Measurements from ENCODE around the gene RNF180. TPM values are rescaled to one million over a fixed set of nuclear protein-coding genes. Genes with fewer than 3 reads are reported as not detected.

The RNF180 gene
- total and polyA plus RNA-seq, 4 donors: 1.4 to 24.4 (median 6.3) TPM

DNA sequence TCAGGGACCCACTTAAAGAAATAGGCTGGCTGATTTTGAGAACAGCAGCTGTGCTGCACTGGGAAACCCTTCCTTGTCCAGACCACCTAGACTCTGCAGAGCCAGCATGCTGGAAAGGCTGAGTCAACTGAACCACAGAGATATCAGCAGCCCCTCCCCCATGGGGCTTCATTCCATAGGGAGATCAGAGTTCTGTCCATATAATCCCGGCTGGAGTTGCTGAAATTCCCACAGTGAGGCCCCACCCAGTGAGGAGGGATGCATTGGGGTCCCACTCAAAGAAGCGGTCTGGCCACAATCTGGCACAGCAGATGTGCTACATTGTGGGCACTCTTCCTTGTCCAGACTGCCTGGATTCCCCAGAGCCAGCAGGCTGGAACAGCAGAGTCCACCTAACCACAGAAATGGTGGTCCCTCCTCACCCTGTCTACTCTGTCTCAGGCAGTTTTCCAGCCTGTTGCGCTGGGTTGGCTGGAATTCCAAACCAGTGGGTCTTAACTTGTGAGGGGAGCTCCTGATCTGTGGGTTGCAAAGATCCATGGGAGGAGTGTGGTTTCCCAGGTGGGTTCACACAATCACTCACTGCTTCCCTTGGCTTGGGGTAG, 127.1 kb downstream of the RNF180 start:
- DNase-seq: no peak
- Histone ChIP-seq H3K27ac (ENCODE audit: low read depth in 1 of 2, low read length in 1 of 2) (no peak overlapping the region), H3K9me3 (ENCODE audit: control insufficient read depth in 4 of 4, insufficient read depth in 3 of 4, low read length in 3 of 4) (no peaks in the 10 kb centered on the region), H3K4me3 (no peak overlapping the region), H3K27me3 (ENCODE audit: control insufficient read depth in 3 of 3, insufficient read depth in 3 of 3, low read length in 2 of 3) (no peaks in the 10 kb centered on the region), H3K36me3 (ENCODE audit: control insufficient read depth in 4 of 4, insufficient read depth in 4 of 4, low read length in 4 of 4) (no peaks in the 10 kb centered on the region), H3K9ac (ENCODE audit: insufficient read depth in 1 of 2, low read length in 2 of 2) (no peak overlapping the region), H3K4me1 (ENCODE audit: control insufficient read depth in 5 of 5, insufficient read depth in 5 of 5, low read length in 5 of 5) (no peaks in the 10 kb centered on the region)
- ATAC-seq (ENCODE audit: insufficient read depth, low FRiP score): no peak
- TF ChIP-seq CTCF (IDR thresholded peaks at IDR 0.05; ENCODE audit: control extremely low read depth, extremely low read depth): no peak
- 86 to 90% methylated on average over 3 of the region's 3 CpGs for WGBS, 2 donors

DNA sequence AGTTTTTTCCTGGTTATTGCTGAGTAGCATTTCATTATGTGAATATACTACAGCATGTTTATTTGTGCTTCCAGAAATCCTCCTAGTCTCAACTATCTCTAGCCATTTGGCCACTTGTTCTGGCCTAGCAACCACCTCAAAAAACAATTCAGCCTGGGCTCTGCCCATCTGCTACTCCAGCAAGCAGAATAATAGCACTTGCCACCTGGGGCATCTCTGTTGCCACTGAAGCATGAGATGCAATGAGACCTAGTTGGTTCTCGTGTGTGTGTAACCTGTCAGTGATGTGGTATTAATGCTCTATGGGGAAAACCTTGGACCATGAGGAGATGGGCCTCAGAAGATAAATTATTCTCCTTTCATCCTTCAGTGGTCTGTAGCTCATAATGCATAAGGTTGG, 129.5 kb downstream of the RNF180 start:
- DNase-seq (no peak), ATAC-seq (ENCODE audit: insufficient read depth, low FRiP score) (no peak)
- no peaks in the 10 kb centered on the region for H3K9me3 ChIP-seq (ENCODE audit: control insufficient read depth in 4 of 4, insufficient read depth in 3 of 4, low read length in 3 of 4)
- no peak overlapping the region for H3K9ac ChIP-seq (ENCODE audit: insufficient read depth in 1 of 2, low read length in 2 of 2)
- H3K4me3 ChIP-seq: no peak overlapping the region
- WGBS, 2 donors: 77 to 85% methylated on average over 1 of the region's 1 CpG
- no peaks in the 10 kb centered on the region for H3K27me3 ChIP-seq (ENCODE audit: control insufficient read depth in 3 of 3, insufficient read depth in 3 of 3, low read length in 2 of 3)
- H3K4me1 ChIP-seq (ENCODE audit: control insufficient read depth in 5 of 5, insufficient read depth in 5 of 5, low read length in 5 of 5): no peaks in the 10 kb centered on the region
- no peak overlapping the region for H3K27ac ChIP-seq (ENCODE audit: low read depth in 1 of 2, low read length in 1 of 2)
- H3K36me3 ChIP-seq (ENCODE audit: control insufficient read depth in 4 of 4, insufficient read depth in 4 of 4, low read length in 4 of 4): no peaks in the 10 kb centered on the region
- no peak for TF ChIP-seq CTCF (IDR thresholded peaks at IDR 0.05; ENCODE audit: control extremely low read depth, extremely low read depth)

GRCh38 chr5:64298586-64298985, 132.9 kb downstream of the RNF180 start:
- Histone ChIP-seq H3K27ac (ENCODE audit: low read depth in 1 of 2, low read length in 1 of 2) (no peak overlapping the region), H3K36me3 (ENCODE audit: control insufficient read depth in 4 of 4, insufficient read depth in 4 of 4, low read length in 4 of 4) (no peaks in the 10 kb centered on the region), H3K27me3 (ENCODE audit: control insufficient read depth in 3 of 3, insufficient read depth in 3 of 3, low read length in 2 of 3) (no peaks in the 10 kb centered on the region), H3K9ac (ENCODE audit: insufficient read depth in 1 of 2, low read length in 2 of 2) (no peak overlapping the region), H3K9me3 (ENCODE audit: control insufficient read depth in 4 of 4, insufficient read depth in 3 of 4, low read length in 3 of 4) (no peaks in the 10 kb centered on the region), H3K4me3 (no peak overlapping the region), H3K4me1 (ENCODE audit: control insufficient read depth in 5 of 5, insufficient read depth in 5 of 5, low read length in 5 of 5) (peaks cover 0 to 4% (median 0%) of the 10 kb centered on the region in 5 donors)
- no peak for TF ChIP-seq CTCF (IDR thresholded peaks at IDR 0.05; ENCODE audit: control extremely low read depth, extremely low read depth)
- DNase-seq (no peak), ATAC-seq (ENCODE audit: insufficient read depth, low FRiP score) (no peak)
- 88 to 90% methylated on average over 1 of the region's 1 CpG for WGBS, 2 donors

DNA sequence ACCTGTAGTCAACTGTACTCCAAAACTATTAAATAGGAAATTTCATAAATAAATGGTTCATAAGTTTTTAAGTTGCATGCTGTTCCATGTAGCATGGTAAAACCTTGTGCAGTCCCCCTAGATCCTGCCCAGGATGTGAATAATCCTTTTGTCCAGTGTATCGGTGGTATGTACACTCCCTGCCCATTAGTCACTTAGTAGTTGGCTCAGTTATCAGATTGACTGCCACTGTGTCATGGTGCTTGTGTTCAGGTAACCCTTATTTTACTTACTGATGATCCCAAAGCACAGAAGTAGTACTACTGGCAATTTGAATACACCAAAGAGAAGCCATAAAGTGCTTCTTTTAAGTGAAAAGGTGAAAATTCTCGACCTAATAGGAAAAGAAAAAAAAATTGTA, 134.2 kb downstream of the RNF180 start:
- Histone ChIP-seq H3K9me3 (ENCODE audit: control insufficient read depth in 4 of 4, insufficient read depth in 3 of 4, low read length in 3 of 4) (no peaks in the 10 kb centered on the region), H3K36me3 (ENCODE audit: control insufficient read depth in 4 of 4, insufficient read depth in 4 of 4, low read length in 4 of 4) (no peaks in the 10 kb centered on the region), H3K9ac (ENCODE audit: insufficient read depth in 1 of 2, low read length in 2 of 2) (no peak overlapping the region), H3K4me1 (ENCODE audit: control insufficient read depth in 5 of 5, insufficient read depth in 5 of 5, low read length in 5 of 5) (peaks cover 0 to 4% (median 0%) of the 10 kb centered on the region in 5 donors), H3K27me3 (ENCODE audit: control insufficient read depth in 3 of 3, insufficient read depth in 3 of 3, low read length in 2 of 3) (no peaks in the 10 kb centered on the region), H3K4me3 (no peak overlapping the region), H3K27ac (ENCODE audit: low read depth in 1 of 2, low read length in 1 of 2) (no peak overlapping the region)
- DNase-seq (no peak), ATAC-seq (ENCODE audit: insufficient read depth, low FRiP score) (no peak)
- no peak for TF ChIP-seq CTCF (IDR thresholded peaks at IDR 0.05; ENCODE audit: control extremely low read depth, extremely low read depth)
- 57 to 59% methylated on average over 2 of the region's 2 CpGs for WGBS, 2 donors

Data from lung (tissue), 12 donors.